Bone marrow (tissue), 2 donors: ENCODE results near the gene AADAT.
"Not testable (repeated sequence)": the region's sequence is repeated elsewhere in the genome, so short reads cannot be mapped to it uniquely, and the experiment has no call there.

Experiments used
- DNase-seq, 2 donors: peaks; one replicate each; lab custom pipeline; 2025; lab: John Stamatoyannopoulos, UW

Gene AADAT

DNA sequence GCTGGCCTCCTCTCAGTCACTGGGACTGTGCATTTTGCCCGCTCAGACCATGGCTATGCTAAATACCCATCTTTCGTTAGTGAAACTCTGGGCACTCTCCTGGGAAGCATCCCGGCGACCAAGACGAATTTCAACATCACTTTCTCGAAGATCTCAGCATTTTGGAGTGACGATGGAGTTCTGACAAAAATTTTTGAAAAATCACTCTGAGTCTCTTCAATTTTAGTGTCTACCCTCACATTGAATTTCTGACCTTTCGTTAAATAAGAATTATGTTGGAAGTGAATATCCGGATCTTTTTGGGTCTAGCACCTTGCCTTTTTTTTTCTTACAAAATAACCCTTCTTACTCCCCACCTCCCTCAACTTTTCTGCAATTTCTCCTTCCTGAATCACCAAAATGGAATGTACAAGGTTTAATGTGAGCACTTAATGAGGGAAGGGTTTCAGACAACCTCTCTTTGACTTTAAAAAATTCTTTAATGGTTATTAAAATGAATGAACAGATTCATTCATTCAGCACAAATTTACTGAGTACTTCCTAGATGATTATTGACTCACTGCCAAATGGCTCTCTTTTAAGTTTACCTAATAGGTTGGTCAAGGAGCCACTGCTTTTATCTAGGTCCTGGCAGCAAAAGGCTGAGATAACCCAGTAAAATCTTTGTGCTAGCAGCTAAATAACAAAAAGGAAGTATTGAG is 746 bp upstream of the AADAT start:
- DNase-seq, result no peak

DNA sequence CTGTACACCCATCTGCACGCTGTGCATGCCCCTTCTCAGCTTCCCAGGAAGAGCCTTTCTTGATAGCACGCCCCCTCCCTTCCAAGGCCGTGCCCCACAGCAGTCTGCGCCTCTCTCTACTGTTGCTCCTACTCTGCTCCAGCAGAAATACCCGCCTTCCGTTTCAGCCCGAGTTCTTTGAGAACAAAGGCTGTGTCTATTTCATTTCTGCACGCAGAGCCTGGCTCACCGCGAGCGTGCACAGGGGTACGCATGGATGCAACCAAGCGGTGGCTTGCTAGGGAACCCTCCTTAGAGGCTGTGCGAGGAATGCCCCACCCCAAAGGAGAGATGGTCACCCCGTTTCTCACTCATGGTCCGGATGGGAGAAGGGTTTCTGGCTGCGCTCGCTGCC is 485 bp downstream of the AADAT start:
- no peak for DNase-seq

GRCh38 chr4:170088716-170089115 is 1.0 kb downstream of the AADAT start:
- no peak for DNase-seq

DNA sequence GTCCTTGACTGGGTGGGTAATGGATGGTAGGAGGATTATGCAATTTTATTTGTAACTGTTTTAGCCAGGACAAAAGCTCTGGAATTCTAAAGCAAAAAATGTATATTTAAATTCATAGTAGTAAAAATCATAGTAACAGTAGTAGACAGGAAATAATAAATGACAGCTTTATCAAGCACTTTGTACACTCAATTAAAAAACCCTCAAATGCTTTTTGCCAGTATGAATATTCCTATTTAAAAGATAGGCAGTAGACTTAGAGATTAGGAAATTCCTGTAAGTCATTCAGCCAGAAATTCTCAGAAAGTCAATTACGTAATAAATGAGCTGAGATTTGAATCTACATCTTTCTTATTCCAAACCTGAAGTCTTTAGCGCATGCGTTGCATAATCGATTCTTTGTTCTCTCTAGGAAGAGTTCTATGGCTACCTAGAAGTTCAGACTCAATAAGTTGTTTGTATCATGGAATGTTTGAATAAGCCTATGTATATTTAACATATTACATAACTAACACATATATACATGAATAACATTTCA is 2.5 kb downstream of the AADAT start:
- DNase-seq, result no peak

DNA sequence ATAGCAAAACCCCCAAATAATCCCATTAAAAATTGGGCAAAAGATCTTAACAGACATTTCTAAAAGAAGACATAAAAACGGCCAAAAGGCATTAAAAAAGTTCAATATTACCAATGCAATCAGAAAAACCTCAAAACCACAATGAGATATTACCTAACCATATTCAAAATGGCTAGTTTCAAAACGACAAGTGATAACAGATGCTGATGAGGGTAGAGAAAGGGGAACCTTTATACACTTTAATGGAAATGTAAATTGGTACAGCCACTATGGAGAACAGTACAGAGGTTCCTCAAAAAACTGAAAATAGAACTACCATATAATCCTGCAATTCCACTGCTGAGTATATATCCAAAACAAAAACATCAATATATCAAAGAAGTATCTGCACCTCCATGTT is 6.2 kb downstream of the AADAT start:
- no peak for DNase-seq

DNA sequence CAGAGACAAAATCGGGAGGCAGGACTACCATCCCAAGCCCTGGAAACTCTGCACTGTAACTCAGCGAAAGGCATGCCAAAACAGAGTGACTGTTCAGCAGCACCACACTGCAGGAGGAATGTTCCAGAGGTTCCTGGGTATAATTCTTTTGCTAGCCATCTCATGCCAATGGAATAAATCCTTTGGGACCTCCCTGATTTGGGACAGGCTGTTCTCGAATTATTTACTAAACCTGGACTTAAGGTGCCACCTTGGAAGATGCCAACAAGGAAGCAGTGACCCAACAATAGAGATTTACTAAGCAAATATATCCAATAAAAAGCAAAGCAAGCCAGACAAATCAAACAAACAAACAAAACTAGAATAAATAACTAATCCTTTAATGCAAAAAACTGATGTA is 9.3 kb downstream of the AADAT start:
- DNase-seq, result no peak

DNA sequence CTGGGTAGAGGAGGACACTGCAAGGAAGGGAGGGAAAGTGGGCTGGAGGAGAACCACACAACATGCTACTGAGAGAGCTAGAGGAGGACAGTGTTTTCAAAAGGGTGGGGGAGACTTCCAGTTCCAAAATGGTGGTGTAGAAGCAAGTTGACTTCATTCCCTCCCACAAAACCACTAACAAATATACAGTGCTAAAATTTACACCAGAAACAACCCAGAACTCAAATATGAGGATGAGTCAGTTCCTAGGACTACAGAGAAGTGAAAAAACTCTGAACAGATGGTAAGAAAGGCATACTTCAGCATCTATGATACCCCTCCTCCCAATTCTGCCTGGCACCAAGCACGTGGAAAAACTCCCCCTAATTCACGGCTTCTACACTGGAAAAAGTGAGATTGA is 9.8 kb downstream of the AADAT start:
- DNase-seq, result no peak

GRCh38 chr4:170071196-170071595 is 18.6 kb downstream of the AADAT start:
- no peak for DNase-seq

GRCh38 chr4:170068438-170069128 is 21.2 kb downstream of the AADAT start:
- no peak for DNase-seq

DNA sequence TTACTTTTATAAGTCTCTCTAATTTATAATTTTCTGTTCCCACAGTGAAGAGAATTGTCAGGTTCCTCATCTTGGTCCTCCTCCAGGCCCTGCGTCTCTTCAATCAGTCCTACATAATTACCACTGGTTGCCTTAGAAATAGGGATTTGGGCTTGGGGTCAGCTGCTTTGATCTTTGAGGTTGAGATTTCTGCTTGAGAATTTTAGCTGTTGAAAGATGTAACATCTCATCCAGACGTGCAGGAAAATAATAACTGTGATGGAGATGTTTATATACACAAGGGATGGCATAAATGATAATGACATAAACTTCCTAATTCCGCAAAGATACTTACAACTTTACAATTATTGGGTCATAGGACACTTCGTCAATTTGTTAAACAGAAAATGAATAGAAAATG is 30.3 kb downstream of the AADAT start:
- no peak for DNase-seq

DNA sequence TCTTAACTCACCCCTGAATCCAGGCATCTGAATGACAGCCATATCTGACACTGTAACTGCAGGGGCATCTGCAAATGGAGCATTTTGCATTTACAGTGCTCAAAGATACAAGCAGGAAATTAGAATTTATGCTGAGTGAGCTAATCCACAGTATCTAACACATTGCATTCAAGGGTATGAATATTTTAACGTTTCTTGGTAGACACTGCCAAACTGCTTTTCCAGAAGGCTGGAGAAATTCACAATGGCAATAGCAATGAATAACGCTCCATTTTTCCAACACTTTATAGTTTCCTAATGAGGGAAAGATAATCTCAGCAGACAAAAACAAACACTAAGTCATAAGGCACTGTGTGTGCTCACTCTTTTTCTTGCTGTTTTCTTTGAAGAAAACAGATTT is 30.9 kb downstream of the AADAT start:
- no peak for DNase-seq

GRCh38 chr4:170057866-170058265 is 31.9 kb downstream of the AADAT start:
- DNase-seq, result no peak

- no peak for DNase-seq
Measured at GRCh38 chr4:170052919-170053318, 36.8 kb downstream of the AADAT start.

DNA sequence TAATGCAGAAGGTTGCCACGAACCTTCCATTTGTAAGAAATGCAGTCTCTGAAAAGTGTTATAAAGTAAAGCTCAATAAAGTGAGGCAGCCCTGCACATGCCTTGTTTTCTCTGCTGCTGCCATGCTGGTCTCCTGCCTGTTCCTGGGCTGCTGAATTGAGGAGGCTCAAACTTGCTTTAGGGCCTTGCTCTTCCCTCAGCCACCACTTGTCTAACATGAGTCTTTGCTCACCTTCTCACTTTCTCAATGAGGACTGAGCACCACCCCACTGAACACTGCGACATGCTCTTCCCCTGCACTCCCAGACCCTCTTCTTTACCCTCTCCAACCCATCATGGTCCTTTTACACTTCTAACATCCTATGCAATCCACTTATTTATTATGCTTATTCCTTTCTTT is 38.4 kb downstream of the AADAT start:
- DNase-seq, result no peak

DNA sequence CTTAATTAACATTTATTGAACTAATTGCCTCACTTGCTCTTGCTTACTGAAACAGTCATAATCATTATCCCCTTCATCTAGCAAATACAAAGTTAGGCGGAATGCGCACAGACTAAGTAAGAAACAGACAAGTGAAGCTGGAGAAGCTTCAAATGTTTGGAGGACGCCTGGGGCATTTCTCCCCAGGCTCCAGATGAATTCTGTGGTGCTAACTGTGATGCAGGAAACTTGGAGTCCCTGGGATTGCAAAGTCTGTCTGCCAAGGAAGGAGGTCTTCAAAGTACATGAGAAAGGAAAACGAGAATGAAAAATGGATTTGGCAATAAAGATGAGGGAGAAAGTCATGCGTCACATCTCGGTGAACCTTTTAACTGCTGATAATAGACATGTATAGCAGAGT is 40.0 kb downstream of the AADAT start:
- DNase-seq, result no peak

DNA sequence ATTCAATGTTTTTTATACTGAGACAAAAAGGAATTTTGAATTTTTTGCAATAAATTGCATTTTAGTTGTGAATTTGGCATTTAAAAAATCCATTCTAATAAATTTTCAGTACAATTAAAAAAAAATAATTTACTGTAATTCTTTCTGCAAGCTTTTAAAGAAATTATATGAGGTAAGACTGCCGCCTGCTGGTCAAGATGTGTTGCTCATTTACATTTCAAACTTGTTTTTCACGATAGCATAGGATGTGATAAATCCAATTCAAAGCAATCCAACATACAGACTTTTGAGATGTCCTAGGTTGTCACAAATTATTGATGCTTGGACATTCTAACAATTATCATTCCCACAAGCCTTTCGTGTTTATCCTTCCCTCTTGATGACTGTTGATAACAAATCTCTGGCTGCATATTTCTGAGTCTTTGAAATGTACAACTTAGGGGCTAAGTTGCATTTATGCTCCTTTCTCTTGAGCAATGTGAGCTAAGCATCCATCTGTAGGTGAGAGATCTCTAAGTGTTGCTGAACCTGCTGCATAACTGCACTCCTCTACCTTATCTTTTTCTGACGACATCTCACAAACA is 41.9 kb downstream of the AADAT start:
- peak in 1 of 2 donors; percentile 27 for DNase-seq

- DNase-seq, result not testable (repeated sequence)
Measured at GRCh38 chr4:170046156-170046555, 43.6 kb downstream of the AADAT start.

GRCh38 chr4:170040031-170040680 is 49.6 kb downstream of the AADAT start:
- DNase-seq, result no peak

GRCh38 chr4:170038769-170039168 is 51.0 kb downstream of the AADAT start:
- no peak for DNase-seq

- DNase-seq, result no peak
Measured at GRCh38 chr4:170038232-170038631, 51.5 kb downstream of the AADAT start.

DNA sequence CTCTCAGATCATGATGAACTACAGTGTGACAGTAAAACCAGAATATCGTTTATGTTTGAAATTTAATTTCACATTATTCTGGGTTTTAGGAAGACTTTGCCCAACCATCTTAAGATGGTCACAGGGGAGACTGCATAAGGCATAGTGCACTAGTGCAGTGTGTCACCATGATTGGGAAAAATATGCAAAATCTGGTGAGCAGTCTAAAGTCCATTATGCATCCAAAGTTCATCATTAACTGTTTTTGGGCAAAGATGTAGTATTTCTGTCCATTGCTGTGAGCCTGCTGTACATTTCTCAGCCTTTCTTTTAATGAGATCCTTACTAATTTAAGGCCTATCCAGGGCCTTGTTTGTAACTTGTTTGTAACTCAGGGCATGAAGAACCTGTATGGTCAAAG is 52.3 kb downstream of the AADAT start:
- no peak for DNase-seq

DNA sequence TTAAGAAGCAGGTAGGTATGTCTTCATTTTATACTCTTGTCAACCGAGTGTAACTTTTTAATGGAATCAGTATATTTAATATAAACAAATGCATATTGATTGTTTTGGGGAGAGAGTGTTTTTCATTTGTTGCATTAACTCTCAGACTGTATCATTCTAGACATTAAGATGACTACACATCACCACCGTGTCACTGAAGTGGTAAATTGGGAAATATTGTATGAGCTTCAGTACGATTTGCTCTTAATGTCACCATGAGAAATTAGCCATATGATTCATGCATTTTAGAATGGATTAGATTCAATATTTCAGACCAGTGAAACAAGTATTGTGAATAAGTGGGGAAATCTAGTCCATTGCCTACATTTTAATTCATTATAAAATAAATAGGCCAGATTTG is 53.9 kb downstream of the AADAT start:
- no peak for DNase-seq

DNA sequence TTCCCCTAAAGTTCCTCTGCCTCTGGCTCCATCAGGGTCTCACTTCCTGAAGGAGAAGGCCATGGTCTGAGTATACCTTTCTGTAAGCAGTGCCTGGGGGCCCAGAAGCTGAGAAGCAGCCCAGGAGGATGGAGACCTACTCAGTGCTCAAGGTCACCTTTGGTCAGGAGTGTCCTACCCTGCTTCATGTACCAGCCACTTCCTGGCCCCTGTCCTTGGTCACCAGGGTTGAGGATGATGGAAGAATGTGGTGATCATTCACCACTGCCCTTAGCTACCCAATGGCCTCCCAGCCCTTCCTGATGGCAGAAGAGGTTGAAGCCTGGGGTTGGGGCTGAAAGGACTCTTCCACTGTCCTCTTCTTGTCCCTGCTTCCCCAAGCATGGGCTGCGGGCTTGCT is 54.5 kb downstream of the AADAT start:
- DNase-seq, result no peak
